HG03139 (cell line): ENCODE data around the gene ABRAXAS1.

Experiments used
- ATAC-seq: cut with Tn5 transposase; IDR thresholded peaks from one replicate; pipeline ENCODE4 v1.9.1; 2021; ENCODE audit not compliant: unreplicated experiment

The ABRAXAS1 gene

DNA sequence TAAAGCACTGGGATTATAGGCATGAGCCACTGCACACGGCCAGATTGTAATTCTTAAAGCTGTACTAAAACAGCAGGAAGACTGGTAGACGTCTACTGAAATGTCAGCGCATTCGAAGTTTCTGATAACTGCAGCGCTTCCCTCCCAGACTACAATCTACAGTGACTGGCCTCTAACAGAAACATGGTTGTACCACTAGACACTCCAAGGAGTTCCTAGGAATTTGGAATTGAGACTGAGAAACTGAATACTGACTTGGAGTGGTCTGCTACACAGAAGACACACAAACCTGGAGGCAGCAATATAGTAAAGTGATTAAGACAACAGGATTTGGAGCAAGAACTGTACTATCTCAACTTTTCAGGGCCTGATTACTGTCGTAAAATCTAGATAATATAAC, 30.2 kb downstream of the ABRAXAS1 start:
- no peak for ATAC-seq

DNA sequence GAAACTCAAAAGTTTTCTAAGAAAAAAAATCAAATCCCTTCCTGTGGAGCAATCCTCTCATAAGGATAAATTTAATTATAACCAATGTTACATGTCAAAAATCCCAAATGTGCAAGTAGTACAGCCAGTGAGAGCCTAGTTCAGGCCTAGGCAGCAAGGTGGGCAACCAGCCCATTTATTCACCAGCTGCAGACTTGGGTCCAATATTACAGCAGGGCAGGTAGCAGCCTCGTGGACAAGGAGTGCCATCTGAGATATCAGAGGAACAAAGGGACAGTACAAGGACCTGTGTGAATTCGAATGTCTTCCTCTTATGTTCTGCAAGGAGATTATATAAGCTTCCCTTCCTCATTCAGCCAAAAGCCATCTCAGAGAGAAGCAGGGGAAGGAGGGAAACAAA, 35.9 kb downstream of the ABRAXAS1 start:
- no peak for ATAC-seq

DNA sequence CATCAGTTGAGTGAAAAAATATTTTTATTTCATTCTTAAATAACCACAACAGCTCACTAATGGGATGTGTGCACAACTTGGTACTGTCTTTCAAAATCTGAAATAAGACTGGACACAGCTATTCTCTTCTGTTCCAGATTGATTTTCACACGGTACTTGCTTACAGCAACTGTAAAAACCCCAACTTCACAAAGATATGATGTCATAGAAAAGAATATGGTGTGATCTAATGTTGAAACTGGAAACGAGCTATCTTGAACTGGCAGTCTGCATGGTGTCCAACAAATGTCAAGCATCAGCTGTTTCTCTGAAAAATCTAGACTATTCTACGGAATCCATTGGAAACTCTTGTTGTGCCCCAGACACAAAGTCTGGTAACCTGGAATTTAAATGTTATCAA, 44.0 kb downstream of the ABRAXAS1 start:
- ATAC-seq, result no peak

DNA sequence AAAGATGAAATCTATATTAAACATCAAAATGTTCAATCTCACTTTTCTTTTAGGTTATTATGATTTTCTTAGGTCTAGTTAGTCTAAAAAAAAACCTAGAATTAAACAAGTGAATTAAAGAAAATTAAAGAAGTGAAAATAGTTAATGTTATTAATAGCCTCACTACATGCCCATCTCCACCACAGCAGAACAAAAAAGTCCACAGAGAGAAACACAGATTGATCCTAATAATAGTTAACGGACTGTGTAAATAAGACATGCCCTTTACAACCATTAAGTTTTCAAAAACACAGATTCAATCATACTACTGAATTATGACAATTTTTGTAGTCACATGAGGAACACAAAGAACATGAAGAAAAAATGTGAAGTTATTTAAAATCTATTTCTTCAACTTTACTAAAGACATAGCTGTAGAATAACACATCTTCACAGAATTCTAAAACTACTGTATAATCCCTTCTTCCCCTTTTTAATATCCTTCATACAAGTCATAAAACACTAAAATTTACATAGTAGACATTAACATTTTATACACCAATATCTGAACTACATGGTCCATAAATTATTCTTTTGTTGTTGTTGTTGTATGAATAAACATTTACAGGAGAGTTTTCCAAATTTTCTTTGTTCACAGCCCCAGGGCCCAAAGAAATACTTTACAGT, 44.6 kb downstream of the ABRAXAS1 start:
- ATAC-seq, result no peak

- ATAC-seq, result no peak
Observed at GRCh38 chr4:83438719-83439118, 46.2 kb downstream of the ABRAXAS1 start.

DNA sequence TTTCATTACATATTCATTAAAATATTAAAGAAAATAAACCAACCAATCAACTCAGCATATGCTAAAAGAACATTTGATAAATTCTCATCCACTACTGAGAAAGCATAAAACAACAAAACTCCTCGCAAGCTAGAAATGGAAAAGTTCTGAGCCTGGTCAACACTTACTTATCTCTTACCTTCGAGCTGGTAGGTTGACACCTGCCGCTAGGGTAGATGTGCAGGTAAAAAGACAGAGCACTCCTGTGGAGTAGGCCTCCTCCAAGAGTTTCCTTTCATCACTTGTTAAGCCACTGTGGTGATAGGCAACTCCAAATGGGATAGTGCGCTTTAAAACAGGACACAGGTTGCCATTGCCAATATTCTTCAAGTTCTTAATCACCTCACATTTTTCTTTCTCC, 48.2 kb downstream of the ABRAXAS1 start:
- ATAC-seq, result no peak

GRCh38 chr4:83431200-83431599, 53.7 kb downstream of the ABRAXAS1 start:
- no peak for ATAC-seq

DNA sequence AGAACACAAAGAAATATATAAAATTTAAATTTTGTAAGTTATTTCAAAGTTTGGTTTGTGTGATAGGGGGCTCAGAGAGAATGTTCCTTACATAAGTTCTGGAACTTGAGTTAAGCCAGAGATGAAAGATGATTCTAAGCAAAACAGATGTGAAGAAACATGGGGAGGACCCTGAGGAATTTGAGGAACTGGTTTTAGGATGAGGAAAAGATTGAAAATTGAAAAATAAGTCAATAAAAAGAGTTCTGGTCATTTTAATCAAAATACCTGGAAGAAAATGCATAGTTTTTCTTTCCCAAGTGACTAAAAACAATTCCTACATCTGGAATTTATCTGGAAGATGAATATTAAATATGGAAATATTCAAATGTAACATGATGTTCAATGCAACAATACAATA, 66.7 kb downstream of the ABRAXAS1 start:
- ATAC-seq, result no peak

DNA sequence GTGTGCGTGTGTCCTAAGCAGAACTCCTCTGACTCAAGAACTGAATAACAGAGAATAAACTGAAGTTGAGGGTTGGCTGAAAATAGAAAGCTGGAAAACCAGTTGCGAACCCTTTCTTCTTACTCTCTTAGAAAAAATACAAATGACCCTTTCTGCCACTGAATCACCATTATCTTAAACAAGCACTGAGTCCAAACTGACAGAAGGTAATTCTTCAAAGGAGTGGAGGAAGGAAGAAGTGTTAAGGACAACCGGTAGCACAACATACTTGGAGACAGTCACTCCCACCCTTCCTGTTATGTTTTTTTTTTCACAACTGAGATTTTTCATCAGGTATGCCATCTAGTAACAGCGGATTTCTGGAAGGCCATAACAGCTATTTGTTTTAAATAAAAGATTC, 67.3 kb downstream of the ABRAXAS1 start:
- no peak for ATAC-seq

- no peak for ATAC-seq
Observed at GRCh38 chr4:83413676-83414075, 71.2 kb downstream of the ABRAXAS1 start.
